BJ (cell line): Measurements from ENCODE around the gene UBQLN4. TPM values are rescaled to one million over a fixed set of nuclear protein-coding genes. Genes with fewer than 3 reads are reported as not detected.

ENCODE experiments used
- CTCF ChIA-PET: fragments of 350-600 bp; formaldehyde crosslinking; extraction: SDS; loops from one replicate; lab custom pipeline; 2021; ENCODE audit warnings: antibody characterized with exemption, inconsistent platforms; lab: Yijun Ruan, JAX
- POLR2A ChIA-PET: fragments of 300-600 bp; sonication (Branson Sonifier 250); formaldehyde crosslinking; extraction: SDS; loops from one replicate; lab custom pipeline; 2021; ENCODE audit warnings: antibody characterized with exemption; lab: Charles Lee
- DNase-seq: peaks from one replicate; pipeline ENCODE4 v3.0.0-alpha.2; 2011; ENCODE audit warnings: low read depth
- H3K27me3 ChIP-seq: 2 replicates; pipeline ENCODE4 v1.6.0; 2011; ENCODE audit warnings: low read length; ENCODE audit not compliant: control insufficient read depth, insufficient read depth
- H3K36me3 ChIP-seq: 2 replicates; pipeline ENCODE4 v1.5.1; 2011; ENCODE audit warnings: low read length; ENCODE audit not compliant: control insufficient read depth, insufficient read depth
- H3K4me3 ChIP-seq: 2 replicates; pipeline ENCODE4 v1.5.1; 2011; ENCODE audit warnings: low read depth, mild to moderate bottlenecking, control low read depth, low read length
- CTCF ChIP-seq: IDR thresholded peaks from 2 replicates; pipeline ENCODE4 v1.5.1; 2011; ENCODE audit warnings: low read depth, mild to moderate bottlenecking, control low read depth, inconsistent platforms, low read length, moderate library complexity; ENCODE audit not compliant: insufficient read depth
- polyA plus RNA-seq: library from polyadenylated mRNA; depleted of rRNA; stranded (reverse); fragments of >200 nt; gene quantifications from 2 replicates; pipeline ENCODE4 v1.2.3, GENCODE V29; 2011

UBQLN4 gene
- polyA plus RNA-seq, 1 experiment: 28.3 TPM

GRCh38 chr1:156001662-156002171, 51.9 kb downstream of the UBQLN4 start:
- CTCF ChIA-PET: interaction anchor here (1.1 to 3.2 kb wide), 8 partner anchors 8 to 65 kb away, joined by 3 to 24 read pairs (median 4); no protein-coding TSS in a partner anchor
- H3K4me3 ChIP-seq: no peak overlapping the region
- POLR2A ChIA-PET: interaction anchor here (0.6 kb wide), 1 partner anchor 8 kb away, joined by 3 read pairs; no protein-coding TSS in a partner anchor
- no peaks in the 10 kb centered on the region for H3K27me3 ChIP-seq
- TF ChIP-seq CTCF: no peak
- no peaks in the 10 kb centered on the region for H3K36me3 ChIP-seq
- no peak for DNase-seq

DNA sequence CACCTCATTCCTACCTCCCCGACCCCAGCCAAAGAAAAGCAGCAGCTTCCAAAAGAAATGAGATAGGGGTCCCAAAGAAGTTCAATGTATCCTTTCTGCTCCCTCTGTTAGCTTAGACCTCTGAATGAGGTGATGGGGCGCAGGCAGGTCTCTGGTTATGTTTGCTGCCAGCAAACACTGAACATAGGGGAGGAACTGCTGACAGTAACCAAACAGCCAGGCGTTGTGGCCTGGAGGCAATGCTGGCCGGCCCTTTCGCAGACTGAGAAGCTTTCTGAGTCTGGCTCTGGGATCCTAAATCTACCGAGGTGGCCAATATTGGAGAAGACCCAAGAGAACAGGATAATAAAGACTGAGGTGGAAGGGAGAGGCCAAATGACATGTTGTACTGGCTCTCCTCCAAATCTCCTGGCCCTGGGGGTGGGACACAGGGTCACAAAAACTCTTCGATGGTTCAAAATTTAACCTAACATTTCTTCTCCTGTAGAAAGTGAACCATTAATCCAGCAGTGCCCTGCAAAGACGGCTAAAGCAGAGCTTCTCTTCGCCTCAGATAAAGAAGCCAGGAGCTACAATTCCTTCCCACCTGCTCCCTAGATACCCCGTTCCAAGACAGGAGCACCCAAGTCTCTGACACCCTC, 52.5 kb downstream of the UBQLN4 start:
- CTCF ChIA-PET: interaction anchor here (1.1 to 1.8 kb wide), 7 partner anchors 9 to 66 kb away, joined by 3 to 6 read pairs (median 3); partner anchors contain the start of gene SSR2
- no peak for DNase-seq
- no peak for TF ChIP-seq CTCF
- POLR2A ChIA-PET: no interaction called here
- H3K4me3 ChIP-seq: no peak overlapping the region
- H3K27me3 ChIP-seq: no peaks in the 10 kb centered on the region
- no peaks in the 10 kb centered on the region for H3K36me3 ChIP-seq

DNA sequence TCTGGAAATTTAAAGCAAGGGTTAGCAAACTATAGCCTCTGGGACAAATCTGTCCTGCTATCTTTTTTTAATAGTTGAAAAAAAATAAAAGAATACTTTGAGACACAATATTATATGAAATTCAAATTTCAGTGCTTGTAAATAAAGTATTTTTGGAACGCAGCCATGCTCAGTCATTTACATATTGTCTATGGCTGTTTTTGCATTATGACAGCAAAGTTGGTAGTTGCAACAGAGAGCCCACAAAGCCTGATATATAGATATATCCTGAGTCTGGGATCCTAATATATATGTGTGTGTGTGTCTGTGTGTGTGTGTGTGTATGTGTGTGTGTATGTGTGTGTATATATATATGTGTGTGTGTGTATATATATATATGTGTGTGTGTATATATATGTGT, 53.6 kb downstream of the UBQLN4 start:
- POLR2A ChIA-PET: no interaction called here
- no peak for TF ChIP-seq CTCF
- Histone ChIP-seq H3K4me3 (no peak overlapping the region), H3K27me3 (no peaks in the 10 kb centered on the region; the same call in 1 of the 2 replicates), H3K36me3 (no peaks in the 10 kb centered on the region)
- DNase-seq: no peak
- CTCF ChIA-PET: interaction anchor here (0.6 to 1.3 kb wide), 3 partner anchors 21 to 66 kb away, joined by 3 read pairs; partner anchors contain the start of gene SSR2

GRCh38 chr1:155996166-155996565, 57.4 kb downstream of the UBQLN4 start:
- Histone ChIP-seq H3K27me3 (no peaks in the 10 kb centered on the region; the same call in 1 of the 2 replicates), H3K36me3 (no peaks in the 10 kb centered on the region), H3K4me3 (no peak overlapping the region)
- ChIA-PET CTCF (interaction anchor here (1.0 to 2.6 kb wide), 4 partner anchors 9 to 134 kb away, joined by 3 to 13 read pairs (median 4); no protein-coding TSS in a partner anchor), POLR2A (no interaction called here)
- TF ChIP-seq CTCF: no peak
- no peak for DNase-seq

DNA sequence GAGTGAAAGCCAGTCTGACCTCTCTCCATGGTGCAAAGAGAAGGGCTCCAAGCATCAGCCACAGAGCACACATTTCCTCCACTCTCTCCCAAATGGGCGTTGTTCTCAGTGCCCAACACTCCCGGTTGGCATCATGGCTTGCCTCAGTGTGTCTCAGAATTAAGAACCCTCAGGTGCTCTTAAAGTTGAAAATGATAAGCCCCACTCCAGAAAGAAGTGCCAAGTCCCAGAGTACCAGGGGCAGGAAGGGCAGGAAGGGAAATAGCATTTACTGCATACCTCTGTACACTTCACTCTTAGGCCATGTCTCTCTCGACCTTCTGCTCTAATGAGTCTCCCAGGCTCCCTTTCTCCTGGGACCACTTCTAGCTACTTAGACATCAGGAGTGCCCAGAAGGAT, 60.0 kb downstream of the UBQLN4 start:
- no peaks in the 10 kb centered on the region; the same call in 1 of the 2 replicates for H3K27me3 ChIP-seq
- ChIA-PET POLR2A (interaction anchor here (0.5 kb wide), 1 partner anchor 8 kb away, joined by 3 read pairs; no protein-coding TSS in a partner anchor), CTCF (interaction anchor here (0.7 to 1.3 kb wide), 2 partner anchors 55 to 60 kb away, joined by 3 read pairs; no protein-coding TSS in a partner anchor)

More for the DNA sequence above, 60.0 kb downstream of the UBQLN4 start:
- H3K4me3 ChIP-seq: no peak overlapping the region
- no peak for DNase-seq
- H3K36me3 ChIP-seq: no peaks in the 10 kb centered on the region
- TF ChIP-seq CTCF: no peak
